IPS-20b (cell line): ENCODE measurements around the gene VAT1.
"Not testable (repeated sequence)": the region's sequence is repeated elsewhere in the genome, so short reads cannot be mapped to it uniquely, and the experiment has no call there.

ENCODE experiments used
- H3K27ac ChIP-seq: one replicate; pipeline ENCODE4 v1.5.1; 2013; ENCODE audit warnings: low read length
- H3K27me3 ChIP-seq: 2 replicates; pipeline ENCODE4 v1.6.1; 2013; ENCODE audit warnings: mild to moderate bottlenecking, low read length, inconsistent platforms; ENCODE audit not compliant: insufficient read depth
- H3K36me3 ChIP-seq: 2 replicates; pipeline ENCODE4 v1.6.1; 2013; ENCODE audit warnings: low read depth, mild to moderate bottlenecking, inconsistent platforms, low read length, moderate library complexity; ENCODE audit not compliant: insufficient read depth
- H3K4me1 ChIP-seq: 2 replicates; pipeline ENCODE4 v1.6.1; 2013; ENCODE audit warnings: mild to moderate bottlenecking, control low read depth, inconsistent platforms, low read length, moderate library complexity; ENCODE audit not compliant: insufficient read depth
- H3K4me3 ChIP-seq: 2 replicates; pipeline ENCODE4 v1.5.1; 2013; ENCODE audit warnings: mild to moderate bottlenecking, low read length, inconsistent platforms
- H3K9ac ChIP-seq: 2 replicates; pipeline ENCODE4 v1.6.1; 2013; ENCODE audit warnings: low read depth, mild to moderate bottlenecking, inconsistent platforms, low read length, moderate library complexity
- H3K9me3 ChIP-seq: 2 replicates; pipeline ENCODE4 v1.6.1; 2013; ENCODE audit warnings: mild to moderate bottlenecking, low read depth, low read length, inconsistent platforms; ENCODE audit not compliant: insufficient read depth

The VAT1 gene

DNA sequence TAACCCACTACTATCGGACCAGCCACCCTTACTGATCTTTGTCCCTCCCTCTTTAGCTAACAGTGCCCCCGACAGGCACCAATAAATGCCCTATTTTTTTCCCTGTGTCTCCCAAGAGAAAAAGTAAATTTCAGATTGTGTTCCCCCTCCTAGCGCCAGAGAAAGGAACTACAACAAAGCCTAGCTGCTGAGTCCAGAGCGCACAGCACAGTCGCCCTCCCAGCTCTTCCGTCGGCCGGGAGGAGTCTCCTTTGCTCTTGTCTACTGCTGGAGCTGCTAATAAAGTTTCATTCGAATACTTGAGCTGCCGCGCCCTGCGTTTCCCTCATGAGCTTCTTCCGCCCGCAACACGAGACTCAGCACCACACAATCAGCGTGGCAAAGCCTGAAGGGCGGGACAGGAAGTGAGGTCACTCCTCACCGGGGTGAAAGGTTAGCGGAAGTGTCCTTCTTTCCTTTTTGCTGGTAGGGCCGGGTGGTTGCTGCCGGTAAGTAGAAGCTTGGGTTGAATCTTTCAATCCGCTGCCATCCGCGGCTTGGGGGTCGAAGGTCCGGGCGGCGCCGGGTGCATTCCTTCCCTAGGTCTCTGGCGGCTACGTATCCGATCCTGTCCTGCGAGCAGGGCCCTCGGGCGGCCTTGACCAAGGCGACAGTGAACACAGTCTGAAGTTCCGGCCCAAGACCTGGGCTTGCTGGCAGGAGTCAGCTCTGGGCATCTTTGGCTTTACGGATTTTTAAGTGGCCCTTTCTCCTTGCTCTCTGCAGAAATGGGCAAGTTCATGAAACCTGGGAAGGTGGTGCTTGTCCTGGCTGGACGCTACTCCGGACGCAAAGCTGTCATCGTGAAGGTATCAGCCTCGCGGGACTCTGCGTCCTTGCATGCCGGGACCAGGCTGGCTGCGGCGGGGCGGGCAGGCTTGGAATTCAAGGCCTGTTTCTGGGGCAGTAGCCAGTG lies 23.9 kb downstream of the VAT1 start, which contains the start of gene RPL27:
Gene RPL27 (plus strand): TSS at position 436 of the 955 bp plus-strand sequence. CDS start 332 bp downstream, at position 768.
- Histone ChIP-seq H3K36me3 (peaks cover 57% of the 10 kb centered on the region), H3K4me3 (peak within 1 kb of the TSS; percentile 92), H3K9ac (peak within 1 kb of the TSS; percentile 99)

DNA sequence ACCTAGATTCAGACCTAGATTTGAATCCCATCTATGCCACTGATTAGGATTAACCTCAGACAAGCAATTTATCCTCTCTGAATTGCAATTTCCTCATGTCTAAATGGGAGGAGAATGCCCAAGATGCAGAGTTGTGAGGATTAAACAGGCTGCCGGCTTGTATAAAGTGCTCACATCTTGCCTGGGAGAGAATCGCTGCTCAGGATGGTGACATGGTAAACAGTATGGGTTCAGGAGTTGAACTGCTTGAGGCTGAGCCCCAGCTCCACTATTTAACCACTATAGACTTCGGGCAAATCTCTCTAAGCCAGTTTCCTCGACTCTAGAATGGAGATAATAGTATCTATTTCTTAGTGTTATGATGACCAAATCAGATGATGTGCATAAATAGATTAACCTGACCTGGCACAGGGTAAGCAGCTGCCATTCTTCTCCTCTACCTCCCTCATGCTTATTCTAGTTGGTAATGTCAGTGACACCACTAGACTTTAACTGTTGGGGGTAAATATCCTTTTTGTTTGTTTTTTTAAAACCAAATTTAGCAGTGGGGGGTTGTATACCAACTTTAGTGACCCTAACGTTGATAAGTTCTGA lies 24.7 kb downstream of the VAT1 start:
- Histone ChIP-seq H3K27me3 (no peaks in the 10 kb centered on the region), H3K4me1 (peaks cover 3% of the 10 kb centered on the region; the same call in 1 of the 2 replicates), H3K27ac (no peak overlapping the region), H3K4me3 (peak overlapping the region; percentile 71), H3K9me3 (no peaks in the 10 kb centered on the region), H3K9ac (peak overlapping the region; percentile 49; the same call in 1 of the 2 replicates), H3K36me3 (peaks cover 57% of the 10 kb centered on the region)

More for the DNA sequence above, 23.9 kb downstream of the VAT1 start, which contains the start of gene RPL27:
- Histone ChIP-seq H3K9me3 (no peaks in the 10 kb centered on the region), H3K27me3 (no peaks in the 10 kb centered on the region), H3K4me1 (peaks cover 3% of the 10 kb centered on the region; the same call in 1 of the 2 replicates), H3K27ac (peak within 1 kb of the TSS; percentile 44)

DNA sequence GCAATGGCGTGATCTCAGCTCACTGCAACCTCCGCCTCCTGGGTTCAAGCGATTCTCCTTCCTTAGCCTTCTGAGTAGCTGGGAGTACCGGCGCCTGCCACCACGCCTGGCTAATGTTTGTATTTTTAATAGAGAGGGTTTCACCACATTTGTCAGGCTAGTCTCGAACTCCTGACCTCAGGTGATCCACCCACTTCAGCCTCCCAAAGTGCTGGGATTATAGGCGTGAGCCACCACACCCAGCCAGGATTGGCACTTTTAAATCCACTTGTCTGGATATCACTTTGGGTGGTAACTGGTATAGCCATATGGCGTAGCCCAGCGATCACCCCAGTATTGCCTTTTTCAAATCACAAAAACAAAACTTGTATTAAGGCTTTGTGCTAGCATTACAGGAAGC lies 28.3 kb downstream of the VAT1 start:
- peaks cover 52% of the 10 kb centered on the region for H3K36me3 ChIP-seq
- H3K4me3 ChIP-seq, H3K27me3 ChIP-seq, H3K4me1 ChIP-seq, H3K27ac ChIP-seq, H3K9ac ChIP-seq, H3K9me3 ChIP-seq: not testable (repeated sequence)

DNA sequence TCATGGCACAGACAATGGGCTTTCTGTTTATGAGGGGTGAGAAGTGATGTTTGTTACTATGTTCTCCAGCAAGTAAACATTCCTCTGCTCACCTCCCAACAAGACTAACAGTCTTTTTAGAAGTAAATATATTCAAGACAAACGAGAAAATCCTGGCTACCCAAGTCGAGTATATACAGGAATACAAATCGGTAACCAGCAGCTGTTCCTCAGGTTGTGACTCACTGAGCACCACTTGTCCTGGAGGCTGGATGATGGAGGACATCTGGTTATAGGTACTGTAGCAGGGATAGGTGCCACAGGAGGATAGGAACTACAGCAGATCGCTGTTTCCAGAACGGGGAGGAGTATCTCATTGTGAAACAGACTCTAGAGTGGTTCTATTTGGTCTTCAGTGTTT lies 29.3 kb downstream of the VAT1 start:
- H3K9ac ChIP-seq: no peak overlapping the region
- peaks cover 63% of the 10 kb centered on the region for H3K36me3 ChIP-seq
- no peak overlapping the region for H3K27ac ChIP-seq
- peaks cover 3% of the 10 kb centered on the region; the same call in 1 of the 2 replicates for H3K4me1 ChIP-seq
- H3K9me3 ChIP-seq: no peaks in the 10 kb centered on the region
- H3K27me3 ChIP-seq: no peaks in the 10 kb centered on the region
- H3K4me3 ChIP-seq: no peak overlapping the region

DNA sequence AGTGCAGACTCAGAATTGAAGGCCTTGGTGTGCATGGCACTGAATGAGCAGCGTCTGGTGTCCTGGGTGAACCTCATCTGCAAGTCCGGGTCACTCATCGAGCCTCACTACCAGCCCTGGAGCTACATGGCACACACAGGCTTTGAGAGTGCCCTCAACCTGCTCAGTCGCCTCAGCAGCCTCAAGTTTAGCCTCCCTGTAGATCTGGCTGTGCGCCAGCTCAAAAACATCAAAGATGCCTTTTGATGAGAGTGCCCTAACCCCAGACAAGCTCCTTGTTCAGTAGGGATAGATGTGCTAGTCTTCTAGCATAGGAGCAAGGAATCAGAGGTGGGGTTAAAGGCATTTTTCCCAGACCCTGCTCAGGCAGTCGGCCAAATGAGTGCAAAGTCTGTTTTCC lies 30.7 kb downstream of the VAT1 start:
- peaks cover 75% of the 10 kb centered on the region for H3K36me3 ChIP-seq

DNA sequence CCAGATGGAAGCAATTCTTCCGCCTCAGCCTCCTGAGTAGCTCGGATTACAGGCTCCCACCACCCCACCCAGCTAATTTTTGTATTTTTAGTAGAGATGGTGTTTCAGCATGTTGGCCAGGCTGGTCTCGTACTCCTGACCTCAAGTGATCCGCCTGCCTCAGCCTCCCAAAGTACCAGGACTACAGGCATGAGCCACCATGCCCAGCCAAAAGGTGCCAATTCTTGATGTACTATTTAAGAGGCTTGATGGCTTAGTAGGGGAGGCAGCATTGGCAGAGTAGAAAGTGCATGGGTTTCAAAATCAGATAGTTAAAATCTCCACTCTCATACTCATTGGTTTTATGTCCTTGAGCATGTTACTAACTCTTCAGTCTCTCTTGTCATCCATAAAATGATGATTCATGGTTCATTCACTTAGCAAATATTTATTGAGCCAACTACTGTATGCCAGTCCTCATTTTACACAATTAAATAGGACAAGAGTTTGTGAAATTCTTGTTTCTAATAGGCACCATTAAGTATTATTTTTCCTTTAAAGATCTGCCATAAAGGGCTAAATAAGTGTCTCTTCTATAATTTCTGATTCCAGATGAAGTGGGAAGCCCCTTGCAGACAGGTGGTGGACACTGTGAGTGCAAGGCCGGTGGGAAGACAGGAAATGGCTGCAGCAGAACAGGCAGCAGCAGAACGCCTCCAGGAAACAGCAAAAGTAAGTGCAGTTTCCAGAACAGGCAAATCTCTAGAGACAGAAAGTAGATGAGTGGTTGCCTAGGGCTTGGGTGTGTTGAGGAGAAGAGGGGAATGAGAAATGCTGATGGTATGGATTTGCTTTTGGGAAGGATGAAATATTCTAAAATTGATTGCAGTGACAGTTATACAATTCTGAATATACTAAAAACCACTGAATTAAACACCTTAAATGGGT lies 32.2 kb downstream of the VAT1 start:
- Histone ChIP-seq H3K4me1 (no peaks in the 10 kb centered on the region), H3K9ac (no peak overlapping the region), H3K27ac (no peak overlapping the region), H3K27me3 (no peaks in the 10 kb centered on the region), H3K4me3 (no peak overlapping the region), H3K9me3 (no peaks in the 10 kb centered on the region), H3K36me3 (peaks cover 85% of the 10 kb centered on the region)

More for the DNA sequence above, 30.7 kb downstream of the VAT1 start:
- no peaks in the 10 kb centered on the region for H3K9me3 ChIP-seq
- H3K27me3 ChIP-seq: no peaks in the 10 kb centered on the region
- H3K9ac ChIP-seq: no peak overlapping the region
- H3K27ac ChIP-seq: no peak overlapping the region
- no peaks in the 10 kb centered on the region for H3K4me1 ChIP-seq
- H3K4me3 ChIP-seq: no peak overlapping the region

DNA sequence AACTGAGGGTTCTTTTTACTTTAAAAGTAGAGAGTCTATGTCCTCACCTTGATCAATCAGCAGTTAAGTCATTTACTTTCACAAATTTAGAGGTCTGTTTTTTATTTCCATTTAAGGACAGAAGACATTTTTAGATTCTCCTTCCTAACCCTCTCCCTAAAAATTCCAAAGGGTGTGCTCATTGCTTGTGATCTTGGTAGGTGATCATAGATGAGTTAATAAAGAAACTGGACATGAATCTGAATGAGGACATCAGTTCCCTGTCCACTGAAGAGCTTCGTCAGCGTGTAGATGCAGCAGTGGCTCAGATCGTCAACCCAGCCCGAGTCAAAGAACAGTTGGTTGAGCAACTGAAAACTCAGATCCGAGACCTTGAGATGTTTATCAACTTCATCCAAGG lies 33.0 kb downstream of the VAT1 start:
- Histone ChIP-seq H3K27me3 (no peaks in the 10 kb centered on the region), H3K4me3 (no peak overlapping the region), H3K27ac (no peak overlapping the region), H3K36me3 (peaks cover 81% of the 10 kb centered on the region), H3K9ac (no peak overlapping the region), H3K9me3 (no peaks in the 10 kb centered on the region), H3K4me1 (no peaks in the 10 kb centered on the region)

DNA sequence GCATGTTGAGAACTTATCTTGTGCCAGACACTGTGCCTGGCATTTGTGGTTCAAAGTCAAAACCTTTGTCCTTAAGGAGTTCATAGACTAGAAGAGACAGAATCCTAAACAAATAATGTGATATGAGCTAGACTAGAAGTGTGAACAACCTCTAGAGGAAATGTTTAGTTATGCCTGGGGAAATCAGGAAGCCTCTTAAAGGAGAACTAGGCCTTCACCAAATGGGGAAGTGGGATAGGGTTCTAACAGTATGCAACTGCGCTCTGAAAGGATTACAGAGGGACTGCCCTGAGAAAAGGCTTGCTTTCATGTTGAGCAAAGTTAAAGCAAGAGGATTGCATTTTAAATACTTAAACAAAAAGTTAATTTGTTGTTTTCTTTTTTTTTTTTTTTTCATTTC lies 37.0 kb downstream of the VAT1 start:
- Histone ChIP-seq H3K4me1 (peaks cover 5% of the 10 kb centered on the region; the same call in 1 of the 2 replicates), H3K4me3 (no peak overlapping the region), H3K27me3 (no peaks in the 10 kb centered on the region), H3K36me3 (peaks cover 50% of the 10 kb centered on the region), H3K27ac (no peak overlapping the region), H3K9me3 (no peaks in the 10 kb centered on the region), H3K9ac (no peak overlapping the region)

DNA sequence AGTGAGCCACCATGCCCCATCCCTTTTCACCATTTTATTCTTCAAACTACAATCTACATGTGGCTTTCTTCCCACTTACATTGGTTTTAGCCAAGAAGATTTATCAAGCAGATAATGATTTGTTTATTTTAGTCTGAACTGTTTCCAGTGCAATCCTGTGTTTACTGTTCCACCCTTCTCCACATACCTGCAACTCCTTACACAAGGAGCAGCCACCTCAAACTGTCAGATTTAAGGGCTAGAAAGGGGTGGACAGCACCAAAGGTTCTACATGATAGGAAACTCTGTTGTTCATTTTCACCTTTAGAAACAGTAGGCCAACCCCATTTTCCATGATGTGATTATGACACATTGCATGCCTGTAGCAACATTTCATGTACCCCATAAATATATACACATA lies 39.9 kb downstream of the VAT1 start:
- no peak overlapping the region for H3K9ac ChIP-seq
- H3K27me3 ChIP-seq: no peaks in the 10 kb centered on the region
- peaks cover 20% of the 10 kb centered on the region for H3K36me3 ChIP-seq
- no peak overlapping the region for H3K4me3 ChIP-seq
- peaks cover 8% of the 10 kb centered on the region; the same call in 1 of the 2 replicates for H3K4me1 ChIP-seq
- no peaks in the 10 kb centered on the region for H3K9me3 ChIP-seq
- H3K27ac ChIP-seq: no peak overlapping the region

DNA sequence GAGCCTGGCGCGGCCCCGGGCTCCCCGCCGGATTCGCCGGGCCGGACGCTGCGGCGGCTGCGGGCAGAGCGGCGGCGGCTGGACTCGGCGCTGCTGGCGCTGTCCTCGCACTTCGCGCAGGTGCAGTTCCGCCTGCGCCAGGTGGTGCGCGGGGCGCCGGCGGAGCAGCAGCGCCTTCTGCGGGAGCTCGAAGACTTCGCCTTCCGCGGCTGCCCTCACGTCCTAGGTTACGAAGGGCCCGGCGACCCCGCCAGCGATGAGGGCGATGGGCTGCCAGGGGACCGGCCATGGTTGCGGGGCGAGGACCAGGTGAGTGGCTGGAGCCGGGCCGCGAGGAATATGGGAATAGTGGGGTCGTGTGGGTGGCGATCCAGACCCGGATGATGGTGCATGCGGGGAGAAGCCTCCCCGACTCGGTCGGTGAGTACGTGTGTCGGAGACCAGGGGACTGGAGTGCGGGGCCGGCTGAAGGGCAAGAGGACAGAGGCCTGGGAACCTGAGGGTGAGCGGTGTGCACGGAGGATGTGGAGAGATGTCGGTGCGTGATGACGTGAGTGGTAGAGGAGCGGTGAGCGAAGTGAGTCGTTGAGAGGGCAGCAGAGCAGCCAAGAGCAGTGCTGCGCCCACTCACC lies 41.3 kb downstream of the VAT1 start:
- Histone ChIP-seq H3K27me3 (no peaks in the 10 kb centered on the region), H3K4me1 (peaks cover 8% of the 10 kb centered on the region; the same call in 1 of the 2 replicates), H3K36me3 (peaks cover 13% of the 10 kb centered on the region), H3K4me3 (peak overlapping the region; percentile 94), H3K9ac (peak overlapping the region; percentile 90), H3K9me3 (no peaks in the 10 kb centered on the region), H3K27ac (no peak overlapping the region)
